Measurements from ENCODE around the gene HAVCR2.
"Not testable (repeated sequence)": the region's sequence is repeated elsewhere in the genome, so short reads cannot be mapped to it uniquely, and the experiment has no call there.

DNA sequence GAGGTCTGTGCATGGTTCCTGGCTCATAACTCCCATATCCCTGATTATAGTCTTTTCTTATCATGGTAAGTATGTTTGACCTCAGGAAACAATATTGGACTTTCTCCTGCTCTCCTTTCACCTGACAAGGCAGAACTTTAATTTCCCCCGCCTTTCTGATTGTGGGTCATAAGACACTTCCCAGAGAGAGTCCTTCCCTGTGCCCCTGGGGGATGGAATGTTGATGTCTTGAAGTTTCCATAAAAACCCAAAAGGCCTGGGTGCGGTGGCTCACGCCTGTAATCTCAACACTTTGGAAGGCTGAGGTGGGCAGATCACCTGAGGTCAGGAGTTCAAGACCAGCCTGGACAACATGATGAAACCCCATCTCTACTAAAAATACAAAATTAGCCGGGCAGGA lies 61.8 kb downstream of the HAVCR2 start:
- TF ChIP-seq, protein P1, sequence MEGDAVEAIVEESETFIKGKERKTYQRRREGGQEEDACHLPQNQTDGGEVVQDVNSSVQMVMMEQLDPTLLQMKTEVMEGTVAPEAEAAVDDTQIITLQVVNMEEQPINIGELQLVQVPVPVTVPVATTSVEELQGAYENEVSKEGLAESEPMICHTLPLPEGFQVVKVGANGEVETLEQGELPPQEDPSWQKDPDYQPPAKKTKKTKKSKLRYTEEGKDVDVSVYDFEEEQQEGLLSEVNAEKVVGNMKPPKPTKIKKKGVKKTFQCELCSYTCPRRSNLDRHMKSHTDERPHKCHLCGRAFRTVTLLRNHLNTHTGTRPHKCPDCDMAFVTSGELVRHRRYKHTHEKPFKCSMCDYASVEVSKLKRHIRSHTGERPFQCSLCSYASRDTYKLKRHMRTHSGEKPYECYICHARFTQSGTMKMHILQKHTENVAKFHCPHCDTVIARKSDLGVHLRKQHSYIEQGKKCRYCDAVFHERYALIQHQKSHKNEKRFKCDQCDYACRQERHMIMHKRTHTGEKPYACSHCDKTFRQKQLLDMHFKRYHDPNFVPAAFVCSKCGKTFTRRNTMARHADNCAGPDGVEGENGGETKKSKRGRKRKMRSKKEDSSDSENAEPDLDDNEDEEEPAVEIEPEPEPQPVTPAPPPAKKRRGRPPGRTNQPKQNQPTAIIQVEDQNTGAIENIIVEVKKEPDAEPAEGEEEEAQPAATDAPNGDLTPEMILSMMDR (IDR thresholded peaks at IDR 0.05), result not testable (repeated sequence)
- TF ChIP-seq POLR2AphosphoS5 (IDR thresholded peaks at IDR 0.05), result not testable (repeated sequence)

Measured in prostate gland (tissue), 2 donors.